ENCODE results near the gene ISX.

- TF ChIP-seq CTCF (IDR thresholded peaks at IDR 0.05) (no peak), POLR2A (IDR thresholded peaks at IDR 0.05) (no peak), EP300 (IDR thresholded peaks at IDR 0.05) (no peak)
Observed at GRCh38 chr22:35020517-35020916, 45.4 kb upstream of the ISX start.

Measured in stomach (tissue), 4 donors.